D341Med (cell line): ENCODE data around the gene WNT2B.

ENCODE experiments used
- DNase-seq: peaks from one replicate; pipeline ENCODE4 v3.0.0; 2012; ENCODE audit warnings: low spot score

WNT2B gene

GRCh38 chr1:112527266-112528010 lies 18.7 kb downstream of the WNT2B start:
- no peak for DNase-seq

GRCh38 chr1:112528076-112528475 lies 19.3 kb downstream of the WNT2B start:
- no peak for DNase-seq

- no peak for DNase-seq
Observed at GRCh38 chr1:112529301-112529700, 20.5 kb downstream of the WNT2B start.

- DNase-seq: no peak
Observed at GRCh38 chr1:112530832-112531231, 22.1 kb downstream of the WNT2B start.

- no peak for DNase-seq
Observed at GRCh38 chr1:112532064-112532463, 23.3 kb downstream of the WNT2B start.

GRCh38 chr1:112533029-112533428 lies 24.3 kb downstream of the WNT2B start:
- DNase-seq: no peak

- DNase-seq: no peak
Observed at GRCh38 chr1:112536561-112536960, 27.8 kb downstream of the WNT2B start.

- no peak for DNase-seq
Observed at GRCh38 chr1:112537456-112537855, 28.7 kb downstream of the WNT2B start.

- no peak for DNase-seq
Observed at GRCh38 chr1:112538883-112539282, 30.1 kb downstream of the WNT2B start.

GRCh38 chr1:112540226-112540794 lies 31.5 kb downstream of the WNT2B start:
- no peak for DNase-seq

GRCh38 chr1:112541299-112541698 lies 32.5 kb downstream of the WNT2B start:
- DNase-seq: no peak

GRCh38 chr1:112542206-112542973 lies 33.6 kb downstream of the WNT2B start:
- DNase-seq: no peak

- DNase-seq: no peak
Observed at GRCh38 chr1:112544011-112544688, 35.4 kb downstream of the WNT2B start.

- DNase-seq: no peak
Observed at GRCh38 chr1:112544751-112545150, 36.0 kb downstream of the WNT2B start.

GRCh38 chr1:112546076-112546475 lies 37.3 kb downstream of the WNT2B start:
- DNase-seq: no peak

GRCh38 chr1:112548547-112548946 lies 39.8 kb downstream of the WNT2B start:
- no peak for DNase-seq

- DNase-seq: no peak
Observed at GRCh38 chr1:112549590-112549989, 40.8 kb downstream of the WNT2B start.

- no peak for DNase-seq
Observed at GRCh38 chr1:112554411-112554810, 45.6 kb downstream of the WNT2B start.

- no peak for DNase-seq
Observed at GRCh38 chr1:112557385-112557784, 48.6 kb downstream of the WNT2B start.

GRCh38 chr1:112558634-112559033 lies 49.9 kb downstream of the WNT2B start:
- DNase-seq: peak; percentile 21

GRCh38 chr1:112563341-112563740 lies 54.6 kb downstream of the WNT2B start:
- DNase-seq: no peak

GRCh38 chr1:112564081-112564480 lies 55.3 kb downstream of the WNT2B start:
- no peak for DNase-seq

GRCh38 chr1:112565800-112566199 lies 57.0 kb downstream of the WNT2B start:
- no peak for DNase-seq
